Liver (tissue), 9 donors: ENCODE measurements around the gene COX4I1. TPM values are rescaled to one million over a fixed set of nuclear protein-coding genes. Genes with fewer than 3 reads are reported as not detected.

Experiments
- DNase-seq: peaks from one replicate; pipeline ENCODE4 v3.0.0-alpha.2; 2017; ENCODE audit warnings: low spot score
- H3K27ac ChIP-seq, 2 donors: one replicate each; pipeline ENCODE4 v1.7.0; 2013; ENCODE audit warnings: inconsistent platforms in 2 of 2, low read length in 2 of 2, control low read depth in 1 of 2, low read depth in 1 of 2, mild to moderate bottlenecking in 1 of 2
- H3K27me3 ChIP-seq, 4 donors: one replicate each; pipeline versions ENCODE4 v1.6.1 to v1.7.0; 2013; ENCODE audit warnings: low read length in 3 of 4, inconsistent platforms in 1 of 4, mild to moderate bottlenecking in 1 of 4, moderate library complexity in 1 of 4; ENCODE audit not compliant: control insufficient read depth in 4 of 4, insufficient read depth in 4 of 4
- H3K36me3 ChIP-seq, 4 donors: one replicate each; pipeline versions ENCODE4 v1.6.1 to v1.7.0; 2013; ENCODE audit warnings: low read length in 3 of 4, mild to moderate bottlenecking in 3 of 4, low read depth in 1 of 4, moderate library complexity in 1 of 4; ENCODE audit not compliant: control insufficient read depth in 4 of 4, insufficient read depth in 3 of 4
- H3K4me1 ChIP-seq, 4 donors: one replicate each; pipeline versions ENCODE4 v1.6.1 to v1.7.0; 2013; ENCODE audit warnings: low read length in 3 of 4, mild to moderate bottlenecking in 3 of 4, moderate library complexity in 1 of 4; ENCODE audit not compliant: control insufficient read depth in 4 of 4, insufficient read depth in 4 of 4
- H3K4me3 ChIP-seq, 3 donors: one replicate each; pipeline versions ENCODE4 v1.6.1 to v1.7.0; 2013; ENCODE audit warnings: low read length in 3 of 3, control low read depth in 1 of 3, low read depth in 1 of 3, mild to moderate bottlenecking in 1 of 3
- H3K9ac ChIP-seq, 2 donors: one replicate each; pipeline ENCODE4 v1.7.0; 2013; ENCODE audit warnings: low read length in 2 of 2, mild to moderate bottlenecking in 2 of 2, moderate library complexity in 2 of 2, control low read depth in 1 of 2, low read depth in 1 of 2
- H3K9me3 ChIP-seq, 4 donors: one replicate each; pipeline versions ENCODE4 v1.6.1 to v1.7.0; 2013; ENCODE audit warnings: low read length in 3 of 4; ENCODE audit not compliant: control insufficient read depth in 4 of 4
- CTCF ChIP-seq: fragments of 150-350 bp; IDR thresholded peaks from 2 replicates; pipeline ENCODE4 v1.5.1; 2017; ENCODE audit warnings: improper control_type of control experiment, low read depth, low read length; ENCODE audit not compliant: missing input control
- EGR1 ChIP-seq, 2 donors: IDR thresholded peaks; 2 replicates each; pipeline ENCODE4 v1.6.1; 2016 to 2018; ENCODE audit warnings: antibody characterized with exemption in 2 of 2, low read depth in 2 of 2
- FOXA1 ChIP-seq: IDR thresholded peaks from 2 replicates; pipeline ENCODE4 v1.6.1; 2016; ENCODE audit warnings: antibody characterized with exemption
- FOXA2 ChIP-seq: IDR thresholded peaks from 2 replicates; pipeline ENCODE4 v1.6.1; 2016; ENCODE audit warnings: antibody characterized with exemption
- GABPA ChIP-seq, 2 donors: IDR thresholded peaks in 1 of 2; conservative IDR thresholded peaks in 1 of 2; 2 replicates each; pipeline ENCODE4 v1.6.1; 2016; ENCODE audit warnings: antibody characterized with exemption in 2 of 2, mild to moderate bottlenecking in 1 of 2, moderate library complexity in 1 of 2
- HNF4G ChIP-seq: IDR thresholded peaks from 2 replicates; pipeline ENCODE4 v1.6.1; 2016; ENCODE audit warnings: antibody characterized with exemption
- JUND ChIP-seq, 2 donors: IDR thresholded peaks; 2 replicates each; pipeline ENCODE4 v1.6.1; 2016; ENCODE audit warnings: antibody characterized with exemption in 2 of 2
- MAX ChIP-seq: IDR thresholded peaks from 2 replicates; pipeline ENCODE4 v1.6.1; 2016; ENCODE audit warnings: antibody characterized with exemption
- NR2F2 ChIP-seq: IDR thresholded peaks from 2 replicates; pipeline ENCODE4 v1.6.1; 2016; ENCODE audit warnings: antibody characterized with exemption
- RAD21 ChIP-seq, 2 donors: IDR thresholded peaks; 2 replicates each; pipeline ENCODE4 v1.6.1; 2016; ENCODE audit warnings: antibody characterized with exemption in 2 of 2, mild to moderate bottlenecking in 2 of 2
- REST ChIP-seq: IDR thresholded peaks from 2 replicates; pipeline ENCODE4 v1.6.1; 2016; ENCODE audit warnings: antibody characterized with exemption, mild to moderate bottlenecking
- RXRA ChIP-seq, 2 donors: IDR thresholded peaks; 2 replicates each; pipeline ENCODE4 v1.6.1; 2017 to 2018; ENCODE audit warnings: antibody characterized with exemption in 2 of 2, mild to moderate bottlenecking in 1 of 2
- SP1 ChIP-seq: IDR thresholded peaks from 2 replicates; pipeline ENCODE4 v1.6.1; 2018; ENCODE audit warnings: antibody characterized with exemption, mild to moderate bottlenecking
- TAF1 ChIP-seq: conservative IDR thresholded peaks from 2 replicates; pipeline ENCODE4 v1.6.1; 2016; ENCODE audit warnings: antibody characterized with exemption, mild to moderate bottlenecking
- YY1 ChIP-seq: IDR thresholded peaks from 2 replicates; pipeline ENCODE4 v1.6.1; 2016; ENCODE audit warnings: antibody characterized with exemption, mild to moderate bottlenecking
- ZBTB33 ChIP-seq: IDR thresholded peaks from 2 replicates; pipeline ENCODE4 v1.6.1; 2016; ENCODE audit warnings: antibody characterized with exemption
- WGBS: extraction: QIAGEN DNeasy Blood & Tissue Kit; methylation state at CpG from one replicate; pipeline ENCODE4 v1.1.7; 2013; 5-methylcytosine and 5-hydroxymethylcytosine counted together
- polyA plus RNA-seq, 2 donors: library from polyadenylated mRNA; stranded (reverse) in 1 of 2; unstranded in 1 of 2; fragments of 200-250 nt in 1 of 2; fragments of >200 nt in 1 of 2; fragmentation: Nextera tagmentation in 1 of 2; extraction: Ambion mirVana in 1 of 2; gene quantifications; one replicate each; pipeline versions ENCODE4 v1.2.1 to v1.2.3, GENCODE V29; 2013 to 2015
- total RNA-seq, 2 donors: library from RNA; depleted of rRNA; stranded (reverse); fragments of >200 nt; gene quantifications; one replicate each; pipeline ENCODE4 v1.2.3, GENCODE V29; 2014
- donor health status: healthy.
- donor health status: healthy.
- donor health status: healthy.
- donor health status: healthy.
- donor health status: healthy.

COX4I1 gene
- total and polyA plus RNA-seq, 4 donors: 186 to 576 (median 331) TPM

GRCh38 chr16:85751698-85752501, 47.6 kb upstream of the COX4I1 start:
- Histone ChIP-seq H3K4me3 (no peak overlapping the region), H3K27ac (no peak overlapping the region), H3K27me3 (no peaks in the 10 kb centered on the region), H3K36me3 (no peaks in the 10 kb centered on the region), H3K9me3 (no peaks in the 10 kb centered on the region), H3K9ac (no peak overlapping the region), H3K4me1 (peaks cover 3 to 12% (median 8%) of the 10 kb centered on the region in 4 donors)
- no peak for DNase-seq
- TF ChIP-seq GABPA (IDR thresholded peaks at IDR 0.05 in 1 of 2, conservative IDR thresholded peaks at IDR 0.05 in 1 of 2): no peak
- no peak for TF ChIP-seq NR2F2
- TF ChIP-seq TAF1: no peak
- no peak for TF ChIP-seq RXRA (IDR thresholded peaks at IDR 0.05)
- TF ChIP-seq MAX: no peak
- TF ChIP-seq HNF4G: no peak
- no peak for TF ChIP-seq FOXA2
- no peak for TF ChIP-seq REST
- TF ChIP-seq CTCF: no peak
- TF ChIP-seq YY1: no peak
- no peak for TF ChIP-seq SP1
- TF ChIP-seq FOXA1: no peak
- 48% methylated on average over 15 of the region's 15 CpGs for WGBS

- Histone ChIP-seq H3K36me3 (no peaks in the 10 kb centered on the region), H3K27me3 (no peaks in the 10 kb centered on the region), H3K4me1 (peaks cover 3 to 12% (median 8%) of the 10 kb centered on the region in 4 donors), H3K4me3 (no peak overlapping the region), H3K9ac (no peak overlapping the region), H3K9me3 (no peaks in the 10 kb centered on the region), H3K27ac (no peak overlapping the region)
- WGBS: 67% methylated on average over 21 of the region's 21 CpGs
- no peak for DNase-seq
- TF ChIP-seq RAD21 (IDR thresholded peaks at IDR 0.05) (no peak), EGR1 (IDR thresholded peaks at IDR 0.05; ENCODE audit: low read depth in 2 of 2) (no peak), SP1 (no peak), GABPA (IDR thresholded peaks at IDR 0.05 in 1 of 2, conservative IDR thresholded peaks at IDR 0.05 in 1 of 2) (no peak), MAX (no peak), FOXA2 (no peak), TAF1 (no peak), ZBTB33 (no peak), JUND (IDR thresholded peaks at IDR 0.05) (no peak), RXRA (IDR thresholded peaks at IDR 0.05) (no peak), NR2F2 (no peak), HNF4G (no peak), FOXA1 (no peak), REST (no peak)
These were observed 46.7 kb upstream of the COX4I1 start for GRCh38 chr16:85752511-85753420.
